Thyroid gland (tissue), 4 donors: Measurements from ENCODE around the gene DDX55.

Source experiments
- POLR2A ChIP-seq, 2 donors: fragments of 450-650 bp; IDR thresholded peaks; one replicate each; pipeline ENCODE4 v1.6.1; 2017; ENCODE audit warnings: antibody characterized with exemption in 2 of 2, mild to moderate bottlenecking in 2 of 2, moderate library complexity in 1 of 2
- TF ChIP-seq, protein P1 (sequence below), 6 experiments: fragments of 200-600 bp in 3 of 6; fragments of 450-650 bp in 3 of 6; sonication (generic) in 3 of 6; IDR thresholded peaks; one replicate each; pipeline ENCODE4 v1.5.1; 2016 to 2019; ENCODE audit warnings: antibody characterized with exemption in 6 of 6, mild to moderate bottlenecking in 2 of 6, inconsistent platforms in 1 of 6, moderate library complexity in 1 of 6

DNA sequence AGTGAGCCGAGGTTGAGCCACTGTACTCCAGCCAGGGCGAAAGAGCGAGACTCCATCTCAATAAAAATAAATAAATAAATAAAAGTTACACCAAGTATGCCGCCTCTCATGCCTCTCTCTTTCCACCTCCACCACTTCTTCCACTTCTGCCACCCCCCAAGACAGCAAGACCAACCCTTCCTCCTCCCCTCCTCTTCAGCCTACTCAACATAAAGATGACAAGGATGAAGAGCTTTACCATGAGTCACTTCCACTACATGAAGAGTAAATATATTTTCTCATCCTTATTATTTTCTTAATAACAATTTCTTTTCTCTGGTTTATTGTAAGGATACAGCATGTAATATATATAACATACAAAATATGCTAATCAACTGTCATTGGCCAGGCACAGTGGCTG, 21.1 kb upstream of the DDX55 start:
- TF ChIP-seq, protein P1, sequence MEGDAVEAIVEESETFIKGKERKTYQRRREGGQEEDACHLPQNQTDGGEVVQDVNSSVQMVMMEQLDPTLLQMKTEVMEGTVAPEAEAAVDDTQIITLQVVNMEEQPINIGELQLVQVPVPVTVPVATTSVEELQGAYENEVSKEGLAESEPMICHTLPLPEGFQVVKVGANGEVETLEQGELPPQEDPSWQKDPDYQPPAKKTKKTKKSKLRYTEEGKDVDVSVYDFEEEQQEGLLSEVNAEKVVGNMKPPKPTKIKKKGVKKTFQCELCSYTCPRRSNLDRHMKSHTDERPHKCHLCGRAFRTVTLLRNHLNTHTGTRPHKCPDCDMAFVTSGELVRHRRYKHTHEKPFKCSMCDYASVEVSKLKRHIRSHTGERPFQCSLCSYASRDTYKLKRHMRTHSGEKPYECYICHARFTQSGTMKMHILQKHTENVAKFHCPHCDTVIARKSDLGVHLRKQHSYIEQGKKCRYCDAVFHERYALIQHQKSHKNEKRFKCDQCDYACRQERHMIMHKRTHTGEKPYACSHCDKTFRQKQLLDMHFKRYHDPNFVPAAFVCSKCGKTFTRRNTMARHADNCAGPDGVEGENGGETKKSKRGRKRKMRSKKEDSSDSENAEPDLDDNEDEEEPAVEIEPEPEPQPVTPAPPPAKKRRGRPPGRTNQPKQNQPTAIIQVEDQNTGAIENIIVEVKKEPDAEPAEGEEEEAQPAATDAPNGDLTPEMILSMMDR (IDR thresholded peaks at IDR 0.05): no peak
- no peak for TF ChIP-seq POLR2A (IDR thresholded peaks at IDR 0.05)
